ENCODE results near the gene CXCL17. TPM values are rescaled to one million over a fixed set of nuclear protein-coding genes. Genes with fewer than 3 reads are reported as not detected.
A peak's percentile ranks its signal among the peaks of the same experiment; 100 is the strongest.

Gene CXCL17
- total and polyA plus RNA-seq, 2 experiments from 2014 or later, result 0.39 TPM; not detected in 1

DNA sequence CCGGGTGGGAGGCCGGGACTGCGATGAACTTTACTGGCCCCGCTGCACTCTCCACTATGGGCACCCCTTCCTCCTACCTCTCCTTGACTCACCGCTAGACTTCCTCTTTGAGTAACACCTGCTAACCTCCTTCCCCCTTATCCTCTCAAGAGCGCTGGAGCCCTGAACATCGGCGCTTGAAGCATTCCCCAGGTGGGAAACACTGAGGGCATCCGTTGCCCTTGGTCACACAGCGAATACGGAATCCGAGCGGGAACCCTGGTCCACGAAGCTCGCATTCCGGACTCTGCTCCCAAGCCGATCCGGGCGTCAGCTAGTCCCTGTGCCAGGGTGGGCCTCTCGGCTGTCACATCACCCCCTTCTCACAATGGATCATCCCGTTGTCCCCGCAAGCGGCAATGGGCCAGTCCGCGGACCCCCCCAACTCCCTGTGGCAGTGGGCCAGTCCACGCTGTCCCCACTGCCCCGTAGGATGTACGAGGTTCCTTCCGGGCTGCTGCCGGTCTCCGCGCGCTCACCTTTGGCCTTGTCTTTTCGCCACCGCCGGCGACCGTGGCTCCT, 19.8 kb downstream of the CXCL17 start:
- Histone ChIP-seq H3K4me1 (ENCODE audit: insufficient read depth) (peaks cover 5% of the 10 kb centered on the region; the same call in 1 of the 2 replicates), H3K4me2 (peak overlapping the region; percentile 95), H3K27ac (ENCODE audit: low read depth) (no peak overlapping the region), H3F3A (replicated peaks; ENCODE audit: low read depth) (peaks cover 25% of the 10 kb centered on the region), H3K4me3 (peak overlapping the region; percentile 86), H3K9me2 (ENCODE audit: insufficient read depth) (peaks cover 4% of the 10 kb centered on the region; the same call in 1 of the 2 replicates), H3K36me3 (ENCODE audit: insufficient read depth) (no peaks in the 10 kb centered on the region), H4K20me1 (replicated peaks; ENCODE audit: insufficient read depth) (peaks cover 18% of the 10 kb centered on the region; the same call in 1 of the 2 replicates), H3K79me2 (replicated peaks; ENCODE audit: insufficient read depth) (no peaks in the 10 kb centered on the region), H2AFZ (no peak overlapping the region; the same call in 1 of the 2 replicates), H3K27me3 (ENCODE audit: insufficient read depth) (peaks cover 48% of the 10 kb centered on the region)
- Mint-ChIP-seq H3K27ac (no peak overlapping the region), H3K9me3 (peaks cover 7% of the 10 kb centered on the region; the same call in 2 of the 3 replicates), H3K4me1 (peaks cover 30% of the 10 kb centered on the region), H3K27me3 (ENCODE audit: insufficient read depth, low read depth, poor library complexity) (peaks cover 72% of the 10 kb centered on the region), H3K4me3 (peak overlapping the region; percentile 94), H3K36me3 (ENCODE audit: low read depth) (peaks cover 9% of the 10 kb centered on the region; the same call in 2 of the 3 replicates)
- peak; percentile 32 for TF ChIP-seq EZH2 (IDR thresholded peaks at IDR 0.05; ENCODE audit: low read depth, unreplicated experiment)
- TF ChIP-seq STAT1 (IDR thresholded peaks at IDR 0.05; ENCODE audit: unreplicated experiment), result no peak
- ATAC-seq (peak; percentile 11), DNase-seq (ENCODE audit: low spot score) (peak; percentile 61)

DNA sequence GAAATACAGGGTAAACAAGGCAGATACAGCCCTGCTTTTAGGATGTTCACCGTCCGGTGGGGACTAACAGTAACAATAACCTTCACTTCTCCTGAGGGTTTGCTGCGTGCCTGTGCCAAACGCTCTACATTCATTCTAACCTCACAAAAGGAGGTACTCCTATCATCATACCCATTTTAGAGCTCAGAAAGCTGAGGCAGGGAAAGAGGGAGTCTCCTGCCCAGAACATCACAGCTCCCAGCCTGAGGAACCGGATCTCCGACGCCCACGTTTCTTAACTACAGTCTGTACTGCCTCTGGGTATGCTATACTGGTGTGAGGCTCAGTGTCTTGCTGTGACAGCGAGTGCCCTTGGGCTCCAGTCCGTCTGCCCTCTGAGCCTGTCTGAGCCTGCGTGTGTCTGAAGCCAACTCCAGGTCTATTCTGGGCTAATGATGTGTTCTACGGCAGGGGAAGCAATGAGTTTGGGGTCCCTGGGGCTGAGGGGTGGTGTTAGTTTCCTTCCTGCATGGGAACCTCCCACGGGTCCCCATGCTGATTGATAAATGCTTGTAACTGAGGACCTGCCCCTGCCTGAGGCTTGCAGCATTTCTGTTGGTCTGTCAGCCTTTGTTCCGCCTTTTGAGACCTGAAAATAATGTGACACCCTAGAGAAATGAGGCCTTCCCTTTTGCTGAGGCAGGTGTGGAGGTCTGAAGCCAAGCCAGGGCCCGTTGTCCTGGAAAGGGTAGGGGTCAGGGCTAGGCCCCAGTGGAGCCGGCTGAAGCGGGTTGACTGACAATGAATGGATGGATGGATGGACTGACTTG, 20.4 kb downstream of the CXCL17 start:
- no peak overlapping the region for H3K27ac ChIP-seq (ENCODE audit: low read depth)
- peaks cover 10% of the 10 kb centered on the region; the same call in 2 of the 3 replicates for H3K36me3 Mint-ChIP-seq (ENCODE audit: low read depth)
- H2AFZ ChIP-seq, result no peak overlapping the region
- no peak for DNase-seq (ENCODE audit: low spot score)
- ATAC-seq, result no peak
- H3K4me1 Mint-ChIP-seq, result peaks cover 30% of the 10 kb centered on the region
- H3K4me1 ChIP-seq (ENCODE audit: insufficient read depth), result peaks cover 5% of the 10 kb centered on the region; the same call in 1 of the 2 replicates
- H3K4me3 Mint-ChIP-seq, result peak overlapping the region; percentile 94
- no peaks in the 10 kb centered on the region for H3K36me3 ChIP-seq (ENCODE audit: insufficient read depth)
- peaks cover 46% of the 10 kb centered on the region for H3K27me3 ChIP-seq (ENCODE audit: insufficient read depth)
- peaks cover 18% of the 10 kb centered on the region; the same call in 1 of the 2 replicates for H4K20me1 ChIP-seq (replicated peaks; ENCODE audit: insufficient read depth)
- H3K27ac Mint-ChIP-seq, result no peak overlapping the region
- no peaks in the 10 kb centered on the region for H3K79me2 ChIP-seq (replicated peaks; ENCODE audit: insufficient read depth)
- peaks cover 4% of the 10 kb centered on the region; the same call in 1 of the 2 replicates for H3K9me2 ChIP-seq (ENCODE audit: insufficient read depth)
- H3K27me3 Mint-ChIP-seq (ENCODE audit: insufficient read depth, low read depth, poor library complexity), result peaks cover 73% of the 10 kb centered on the region
- peaks cover 7% of the 10 kb centered on the region; the same call in 2 of the 3 replicates for H3K9me3 Mint-ChIP-seq
- H3K4me3 ChIP-seq, result peak overlapping the region; percentile 86
- peaks cover 25% of the 10 kb centered on the region for H3F3A ChIP-seq (replicated peaks; ENCODE audit: low read depth)
- H3K4me2 ChIP-seq, result peak overlapping the region; percentile 95
- TF ChIP-seq CREB1 (CRISPR knock-in tag; IDR thresholded peaks at IDR 0.05; ENCODE audit: low read depth) (no peak), STAT1 (IDR thresholded peaks at IDR 0.05; ENCODE audit: unreplicated experiment) (no peak), POLR2AphosphoS5 (IDR thresholded peaks at IDR 0.05; ENCODE audit: low read depth) (no peak), ZNF331 (CRISPR knock-in tag; IDR thresholded peaks at IDR 0.05; ENCODE audit: low read depth) (no peak), JUNB (IDR thresholded peaks at IDR 0.05; ENCODE audit: unreplicated experiment) (no peak), ZNF114 (CRISPR knock-in tag; IDR thresholded peaks at IDR 0.05) (no peak)
- TF ChIP-seq, protein P1, sequence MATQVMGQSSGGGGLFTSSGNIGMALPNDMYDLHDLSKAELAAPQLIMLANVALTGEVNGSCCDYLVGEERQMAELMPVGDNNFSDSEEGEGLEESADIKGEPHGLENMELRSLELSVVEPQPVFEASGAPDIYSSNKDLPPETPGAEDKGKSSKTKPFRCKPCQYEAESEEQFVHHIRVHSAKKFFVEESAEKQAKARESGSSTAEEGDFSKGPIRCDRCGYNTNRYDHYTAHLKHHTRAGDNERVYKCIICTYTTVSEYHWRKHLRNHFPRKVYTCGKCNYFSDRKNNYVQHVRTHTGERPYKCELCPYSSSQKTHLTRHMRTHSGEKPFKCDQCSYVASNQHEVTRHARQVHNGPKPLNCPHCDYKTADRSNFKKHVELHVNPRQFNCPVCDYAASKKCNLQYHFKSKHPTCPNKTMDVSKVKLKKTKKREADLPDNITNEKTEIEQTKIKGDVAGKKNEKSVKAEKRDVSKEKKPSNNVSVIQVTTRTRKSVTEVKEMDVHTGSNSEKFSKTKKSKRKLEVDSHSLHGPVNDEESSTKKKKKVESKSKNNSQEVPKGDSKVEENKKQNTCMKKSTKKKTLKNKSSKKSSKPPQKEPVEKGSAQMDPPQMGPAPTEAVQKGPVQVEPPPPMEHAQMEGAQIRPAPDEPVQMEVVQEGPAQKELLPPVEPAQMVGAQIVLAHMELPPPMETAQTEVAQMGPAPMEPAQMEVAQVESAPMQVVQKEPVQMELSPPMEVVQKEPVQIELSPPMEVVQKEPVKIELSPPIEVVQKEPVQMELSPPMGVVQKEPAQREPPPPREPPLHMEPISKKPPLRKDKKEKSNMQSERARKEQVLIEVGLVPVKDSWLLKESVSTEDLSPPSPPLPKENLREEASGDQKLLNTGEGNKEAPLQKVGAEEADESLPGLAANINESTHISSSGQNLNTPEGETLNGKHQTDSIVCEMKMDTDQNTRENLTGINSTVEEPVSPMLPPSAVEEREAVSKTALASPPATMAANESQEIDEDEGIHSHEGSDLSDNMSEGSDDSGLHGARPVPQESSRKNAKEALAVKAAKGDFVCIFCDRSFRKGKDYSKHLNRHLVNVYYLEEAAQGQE (IDR thresholded peaks at IDR 0.05; ENCODE audit: unreplicated experiment), result no peak
- TF ChIP-seq, protein P2, sequence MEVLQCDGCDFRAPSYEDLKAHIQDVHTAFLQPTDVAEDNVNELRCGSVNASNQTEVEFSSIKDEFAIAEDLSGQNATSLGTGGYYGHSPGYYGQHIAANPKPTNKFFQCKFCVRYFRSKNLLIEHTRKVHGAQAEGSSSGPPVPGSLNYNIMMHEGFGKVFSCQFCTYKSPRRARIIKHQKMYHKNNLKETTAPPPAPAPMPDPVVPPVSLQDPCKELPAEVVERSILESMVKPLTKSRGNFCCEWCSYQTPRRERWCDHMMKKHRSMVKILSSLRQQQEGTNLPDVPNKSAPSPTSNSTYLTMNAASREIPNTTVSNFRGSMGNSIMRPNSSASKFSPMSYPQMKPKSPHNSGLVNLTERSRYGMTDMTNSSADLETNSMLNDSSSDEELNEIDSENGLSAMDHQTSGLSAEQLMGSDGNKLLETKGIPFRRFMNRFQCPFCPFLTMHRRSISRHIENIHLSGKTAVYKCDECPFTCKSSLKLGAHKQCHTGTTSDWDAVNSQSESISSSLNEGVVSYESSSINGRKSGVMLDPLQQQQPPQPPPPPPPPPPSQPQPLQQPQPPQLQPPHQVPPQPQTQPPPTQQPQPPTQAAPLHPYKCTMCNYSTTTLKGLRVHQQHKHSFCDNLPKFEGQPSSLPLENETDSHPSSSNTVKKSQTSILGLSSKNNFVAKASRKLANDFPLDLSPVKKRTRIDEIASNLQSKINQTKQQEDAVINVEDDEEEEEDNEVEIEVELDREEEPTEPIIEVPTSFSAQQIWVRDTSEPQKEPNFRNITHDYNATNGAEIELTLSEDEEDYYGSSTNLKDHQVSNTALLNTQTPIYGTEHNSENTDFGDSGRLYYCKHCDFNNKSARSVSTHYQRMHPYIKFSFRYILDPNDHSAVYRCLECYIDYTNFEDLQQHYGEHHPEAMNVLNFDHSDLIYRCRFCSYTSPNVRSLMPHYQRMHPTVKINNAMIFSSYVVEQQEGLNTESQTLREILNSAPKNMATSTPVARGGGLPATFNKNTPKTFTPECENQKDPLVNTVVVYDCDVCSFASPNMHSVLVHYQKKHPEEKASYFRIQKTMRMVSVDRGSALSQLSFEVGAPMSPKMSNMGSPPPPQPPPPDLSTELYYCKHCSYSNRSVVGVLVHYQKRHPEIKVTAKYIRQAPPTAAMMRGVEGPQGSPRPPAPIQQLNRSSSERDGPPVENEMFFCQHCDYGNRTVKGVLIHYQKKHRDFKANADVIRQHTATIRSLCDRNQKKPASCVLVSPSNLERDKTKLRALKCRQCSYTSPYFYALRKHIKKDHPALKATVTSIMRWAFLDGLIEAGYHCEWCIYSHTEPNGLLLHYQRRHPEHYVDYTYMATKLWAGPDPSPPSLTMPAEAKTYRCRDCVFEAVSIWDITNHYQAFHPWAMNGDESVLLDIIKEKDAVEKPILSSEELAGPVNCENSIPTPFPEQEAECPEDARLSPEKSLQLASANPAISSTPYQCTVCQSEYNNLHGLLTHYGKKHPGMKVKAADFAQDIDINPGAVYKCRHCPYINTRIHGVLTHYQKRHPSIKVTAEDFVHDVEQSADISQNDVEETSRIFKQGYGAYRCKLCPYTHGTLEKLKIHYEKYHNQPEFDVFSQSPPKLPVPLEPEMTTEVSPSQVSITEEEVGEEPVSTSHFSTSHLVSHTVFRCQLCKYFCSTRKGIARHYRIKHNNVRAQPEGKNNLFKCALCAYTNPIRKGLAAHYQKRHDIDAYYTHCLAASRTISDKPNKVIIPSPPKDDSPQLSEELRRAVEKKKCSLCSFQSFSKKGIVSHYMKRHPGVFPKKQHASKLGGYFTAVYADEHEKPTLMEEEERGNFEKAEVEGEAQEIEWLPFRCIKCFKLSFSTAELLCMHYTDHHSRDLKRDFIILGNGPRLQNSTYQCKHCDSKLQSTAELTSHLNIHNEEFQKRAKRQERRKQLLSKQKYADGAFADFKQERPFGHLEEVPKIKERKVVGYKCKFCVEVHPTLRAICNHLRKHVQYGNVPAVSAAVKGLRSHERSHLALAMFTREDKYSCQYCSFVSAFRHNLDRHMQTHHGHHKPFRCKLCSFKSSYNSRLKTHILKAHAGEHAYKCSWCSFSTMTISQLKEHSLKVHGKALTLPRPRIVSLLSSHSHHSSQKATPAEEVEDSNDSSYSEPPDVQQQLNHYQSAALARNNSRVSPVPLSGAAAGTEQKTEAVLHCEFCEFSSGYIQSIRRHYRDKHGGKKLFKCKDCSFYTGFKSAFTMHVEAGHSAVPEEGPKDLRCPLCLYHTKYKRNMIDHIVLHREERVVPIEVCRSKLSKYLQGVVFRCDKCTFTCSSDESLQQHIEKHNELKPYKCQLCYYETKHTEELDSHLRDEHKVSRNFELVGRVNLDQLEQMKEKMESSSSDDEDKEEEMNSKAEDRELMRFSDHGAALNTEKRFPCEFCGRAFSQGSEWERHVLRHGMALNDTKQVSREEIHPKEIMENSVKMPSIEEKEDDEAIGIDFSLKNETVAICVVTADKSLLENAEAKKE (CRISPR knock-in tag; IDR thresholded peaks at IDR 0.05), result no peak

Measured in GM23338 (cell line).